ENCODE measurements around the gene CCDC92B.

The CCDC92B gene

GRCh38 chr17:2778489-2778888, 29.0 kb upstream of the CCDC92B start:
- no peak for DNase-seq (ENCODE audit: low spot score)

- no peak for DNase-seq (ENCODE audit: low spot score)
Measured at GRCh38 chr17:2777242-2777867, 27.9 kb upstream of the CCDC92B start.

GRCh38 chr17:2776589-2777241, 27.3 kb upstream of the CCDC92B start:
- DNase-seq (ENCODE audit: low spot score), result no peak

GRCh38 chr17:2775206-2775605, 25.8 kb upstream of the CCDC92B start:
- DNase-seq (ENCODE audit: low spot score), result no peak

GRCh38 chr17:2770129-2770528, 20.7 kb upstream of the CCDC92B start:
- no peak for DNase-seq (ENCODE audit: low spot score)

GRCh38 chr17:2758870-2759269, 9.4 kb upstream of the CCDC92B start:
- DNase-seq (ENCODE audit: low spot score), result no peak

- DNase-seq (ENCODE audit: low spot score), result no peak
Measured at GRCh38 chr17:2755891-2756724, 6.7 kb upstream of the CCDC92B start.

GRCh38 chr17:2751491-2751890, 2.0 kb upstream of the CCDC92B start:
- DNase-seq (ENCODE audit: low spot score), result no peak

GRCh38 chr17:2750721-2751120, 1.3 kb upstream of the CCDC92B start:
- peak; percentile 17 for DNase-seq (ENCODE audit: low spot score)

GRCh38 chr17:2749784-2750181, 331 bp upstream of the CCDC92B start:
- DNase-seq (ENCODE audit: low spot score), result peak; percentile 76

- no peak for DNase-seq (ENCODE audit: low spot score)
Measured at GRCh38 chr17:2745317-2746037, 4.0 kb downstream of the CCDC92B start.

GRCh38 chr17:2737693-2738092, 11.8 kb downstream of the CCDC92B start:
- DNase-seq (ENCODE audit: low spot score), result no peak

- DNase-seq (ENCODE audit: low spot score), result no peak
Measured at GRCh38 chr17:2736956-2737355, 12.5 kb downstream of the CCDC92B start.

- DNase-seq (ENCODE audit: low spot score), result no peak
Measured at GRCh38 chr17:2735896-2736295, 13.6 kb downstream of the CCDC92B start.

GRCh38 chr17:2734939-2735338, 14.5 kb downstream of the CCDC92B start:
- DNase-seq (ENCODE audit: low spot score), result no peak

GRCh38 chr17:2731807-2732206, 17.6 kb downstream of the CCDC92B start:
- DNase-seq (ENCODE audit: low spot score), result no peak

- DNase-seq (ENCODE audit: low spot score), result no peak
Measured at GRCh38 chr17:2730764-2731353, 18.6 kb downstream of the CCDC92B start.

- DNase-seq (ENCODE audit: low spot score), result no peak
Measured at GRCh38 chr17:2724784-2725164, 24.7 kb downstream of the CCDC92B start.

- no peak for DNase-seq (ENCODE audit: low spot score)
Measured at GRCh38 chr17:2723997-2724783, 25.3 kb downstream of the CCDC92B start.

- no peak for DNase-seq (ENCODE audit: low spot score)
Measured at GRCh38 chr17:2723505-2723996, 25.9 kb downstream of the CCDC92B start.

- no peak for DNase-seq (ENCODE audit: low spot score)
Measured at GRCh38 chr17:2722611-2723010, 26.8 kb downstream of the CCDC92B start.
